Stimulated activated CD8-positive, alpha-beta memory T cell treated with anti-CD3 and anti-CD28 coated beads, Interleukin-7, amount 100 ng/mL, for 48 hours (primary cell): ENCODE measurements around the gene C17orf50.

Source experiments
- DNase-seq, 2 donors: peaks; one replicate each; pipeline ENCODE4 v3.0.0-alpha.2; 2020; ENCODE audit warnings: low read depth in 1 of 2; ENCODE audit errors: extremely low read depth in 1 of 2

Gene C17orf50

GRCh38 chr17:35809855-35810461 is 49.3 kb downstream of the C17orf50 start:
- no peak for DNase-seq

- no peak for DNase-seq
Measured at GRCh38 chr17:35811759-35812158, 51.1 kb downstream of the C17orf50 start.

DNA sequence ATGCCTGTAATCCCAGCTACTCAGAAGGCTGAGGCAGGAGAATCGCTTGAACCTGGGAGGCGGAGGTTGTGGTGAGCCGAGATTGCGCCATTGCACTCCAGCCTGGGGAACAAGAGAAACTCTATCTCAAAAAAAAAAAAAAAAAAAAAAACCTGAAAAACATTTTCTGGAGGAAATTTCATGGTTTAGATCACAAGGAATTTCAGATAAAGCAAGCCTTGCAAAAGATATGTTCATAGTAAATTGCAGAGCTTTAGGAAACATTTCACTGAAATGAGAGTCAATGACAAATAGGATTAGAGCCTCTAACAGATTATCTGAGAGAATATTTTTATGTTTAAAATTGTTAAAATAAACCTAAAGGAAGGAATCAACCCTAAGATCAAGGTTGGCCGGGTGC is 51.8 kb downstream of the C17orf50 start:
- DNase-seq: no peak
